Measurements from ENCODE around the gene CA6. TPM values are rescaled to one million over a fixed set of nuclear protein-coding genes. Genes with fewer than 3 reads are reported as not detected.
A peak's percentile ranks its signal among the peaks of the same experiment; 100 is the strongest.
"Not testable (repeated sequence)": the region's sequence is repeated elsewhere in the genome, so short reads cannot be mapped to it uniquely, and the experiment has no call there.

The CA6 gene
- total RNA-seq, 4 donors from 2014 or later = not detected

- intact Hi-C loops (cut with DNase I) = no loop called here
- H3K36me3 ChIP-seq = no peaks in the 10 kb centered on the region
- H3K27me3 ChIP-seq = no peaks in the 10 kb centered on the region
- no peak overlapping the region for H3K4me3 ChIP-seq
- no peak for DNase-seq (ENCODE audit: extremely low spot score)
- no peaks in the 10 kb centered on the region for H3K4me1 ChIP-seq
- WGBS = 95% methylated on average over 12 of the region's 12 CpGs
- no peak for TF ChIP-seq POLR2A (IDR thresholded peaks at IDR 0.05; ENCODE audit: low read depth)
- TF ChIP-seq EP300 (IDR thresholded peaks at IDR 0.05) = no peak
- TF ChIP-seq, protein P1, sequence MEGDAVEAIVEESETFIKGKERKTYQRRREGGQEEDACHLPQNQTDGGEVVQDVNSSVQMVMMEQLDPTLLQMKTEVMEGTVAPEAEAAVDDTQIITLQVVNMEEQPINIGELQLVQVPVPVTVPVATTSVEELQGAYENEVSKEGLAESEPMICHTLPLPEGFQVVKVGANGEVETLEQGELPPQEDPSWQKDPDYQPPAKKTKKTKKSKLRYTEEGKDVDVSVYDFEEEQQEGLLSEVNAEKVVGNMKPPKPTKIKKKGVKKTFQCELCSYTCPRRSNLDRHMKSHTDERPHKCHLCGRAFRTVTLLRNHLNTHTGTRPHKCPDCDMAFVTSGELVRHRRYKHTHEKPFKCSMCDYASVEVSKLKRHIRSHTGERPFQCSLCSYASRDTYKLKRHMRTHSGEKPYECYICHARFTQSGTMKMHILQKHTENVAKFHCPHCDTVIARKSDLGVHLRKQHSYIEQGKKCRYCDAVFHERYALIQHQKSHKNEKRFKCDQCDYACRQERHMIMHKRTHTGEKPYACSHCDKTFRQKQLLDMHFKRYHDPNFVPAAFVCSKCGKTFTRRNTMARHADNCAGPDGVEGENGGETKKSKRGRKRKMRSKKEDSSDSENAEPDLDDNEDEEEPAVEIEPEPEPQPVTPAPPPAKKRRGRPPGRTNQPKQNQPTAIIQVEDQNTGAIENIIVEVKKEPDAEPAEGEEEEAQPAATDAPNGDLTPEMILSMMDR (IDR thresholded peaks at IDR 0.05) = no peak
- TF ChIP-seq POLR2AphosphoS5 (IDR thresholded peaks at IDR 0.05) = no peak
- no peaks in the 10 kb centered on the region for H3K9me3 ChIP-seq
- H3K27ac ChIP-seq (replicated peaks in 1 of 4) = no peak overlapping the region
Measured at GRCh38 chr1:8926707-8927694, 18.7 kb upstream of the CA6 start.

DNA sequence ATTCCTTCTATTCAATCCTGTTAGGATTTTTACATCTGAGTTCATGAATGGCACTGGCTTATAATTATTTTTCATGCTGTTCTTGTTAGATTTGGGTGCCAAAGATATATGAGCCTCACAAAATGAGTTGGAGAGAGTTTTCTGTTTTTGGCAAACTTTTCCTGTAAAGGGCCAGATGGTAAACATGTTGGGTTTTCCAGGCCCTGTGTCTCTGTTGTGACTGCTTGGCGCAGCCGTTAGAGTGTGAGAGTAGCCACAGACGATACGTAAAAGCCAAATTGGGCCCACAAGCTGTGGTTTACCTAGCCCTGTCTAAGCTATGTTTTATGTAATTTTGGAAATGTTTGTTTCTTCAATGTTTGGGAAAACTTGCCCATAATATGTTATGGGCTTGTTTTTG is 15.6 kb upstream of the CA6 start:
- no peaks in the 10 kb centered on the region for H3K36me3 ChIP-seq
- no peaks in the 10 kb centered on the region for H3K4me1 ChIP-seq
- no peaks in the 10 kb centered on the region for H3K9me3 ChIP-seq
- TF ChIP-seq POLR2AphosphoS5 (IDR thresholded peaks at IDR 0.05) (no peak), POLR2A (IDR thresholded peaks at IDR 0.05; ENCODE audit: low read depth) (no peak), EP300 (IDR thresholded peaks at IDR 0.05) (no peak)
- TF ChIP-seq, protein P1 (IDR thresholded peaks at IDR 0.05) = no peak
- no peaks in the 10 kb centered on the region for H3K27me3 ChIP-seq
- H3K4me3 ChIP-seq = no peak overlapping the region
- no peak for DNase-seq (ENCODE audit: extremely low spot score)
- 73% methylated on average over 4 of the region's 4 CpGs for WGBS
- H3K27ac ChIP-seq (replicated peaks in 1 of 4) = no peak overlapping the region
- intact Hi-C loops (cut with DNase I) = no loop called here

- H3K27me3 ChIP-seq; H3K27ac ChIP-seq (replicated peaks in 1 of 4); intact Hi-C loops (cut with DNase I); H3K36me3 ChIP-seq; H3K4me1 ChIP-seq; H3K9me3 ChIP-seq; H3K4me3 ChIP-seq; DNase-seq (ENCODE audit: extremely low spot score): not testable (repeated sequence)
- 87% methylated on average over 7 of the region's 7 CpGs for WGBS
Measured at GRCh38 chr1:8937051-8937450, 8.6 kb upstream of the CA6 start.

GRCh38 chr1:8937701-8938100 is 8.0 kb upstream of the CA6 start:
- Histone ChIP-seq H3K36me3 (no peaks in the 10 kb centered on the region), H3K4me3 (no peak overlapping the region), H3K27ac (replicated peaks in 1 of 4) (peak overlapping the region in 1 of 4 donors; percentile 41), H3K27me3 (no peaks in the 10 kb centered on the region), H3K4me1 (no peaks in the 10 kb centered on the region), H3K9me3 (no peaks in the 10 kb centered on the region)
- no peak for TF ChIP-seq EP300 (IDR thresholded peaks at IDR 0.05)
- TF ChIP-seq, protein P1 (IDR thresholded peaks at IDR 0.05) = no peak
- TF ChIP-seq POLR2A (IDR thresholded peaks at IDR 0.05; ENCODE audit: low read depth) = no peak
- intact Hi-C loops (cut with DNase I) = no loop called here
- whole genome bisulfite sequencing = 85% methylated on average over 4 of the region's 4 CpGs
- no peak for DNase-seq (ENCODE audit: extremely low spot score)

- DNase-seq (ENCODE audit: extremely low spot score) = no peak
- intact Hi-C loops (cut with DNase I) = no loop called here
- Histone ChIP-seq H3K27me3 (no peaks in the 10 kb centered on the region), H3K27ac (replicated peaks in 1 of 4) (peak overlapping the region in 2 of 4 donors; percentile 36 to 41), H3K36me3 (no peaks in the 10 kb centered on the region), H3K9me3 (no peaks in the 10 kb centered on the region), H3K4me1 (no peaks in the 10 kb centered on the region), H3K4me3 (no peak overlapping the region)
- 61% methylated on average over 7 of the region's 7 CpGs for WGBS
- TF ChIP-seq POLR2AphosphoS5 (IDR thresholded peaks at IDR 0.05) (no peak), POLR2A (IDR thresholded peaks at IDR 0.05; ENCODE audit: low read depth) (no peak)
Measured at GRCh38 chr1:8938232-8938999, 7.3 kb upstream of the CA6 start.
